Activated naive CD4-positive, alpha-beta T cell treated with anti-CD3 and anti-CD28 coated beads, Interleukin-2, amount 50 U/mL, for 24 hours (primary cell): ENCODE data around the gene HEBP2.

Experiments used
- H3K27ac Mint-ChIP-seq: one replicate; pipeline ENCODE4 v1.8.0; 2021; ENCODE audit warnings: mild to moderate bottlenecking, mixed read lengths
- H3K27me3 Mint-ChIP-seq: one replicate; pipeline ENCODE4 v1.8.0; 2021; ENCODE audit warnings: mixed read lengths
- H3K36me3 Mint-ChIP-seq: one replicate; pipeline ENCODE4 v1.8.0; 2021; ENCODE audit warnings: mixed read lengths
- H3K4me1 Mint-ChIP-seq: one replicate; pipeline ENCODE4 v1.8.0; 2021; ENCODE audit warnings: mixed read lengths
- H3K4me3 Mint-ChIP-seq: one replicate; pipeline ENCODE4 v1.8.0; 2021; ENCODE audit warnings: mild to moderate bottlenecking, mixed read lengths
- H3K9me3 Mint-ChIP-seq: one replicate; pipeline ENCODE4 v1.8.0; 2021; ENCODE audit warnings: mixed read lengths

Gene HEBP2

GRCh38 chr6:138454981-138455706 lies 51.1 kb downstream of the HEBP2 start:
- Mint-ChIP-seq H3K27me3 (no peaks in the 10 kb centered on the region), H3K27ac (peak overlapping the region; percentile 71), H3K4me3 (peak overlapping the region; percentile 61), H3K9me3 (no peaks in the 10 kb centered on the region), H3K4me1 (peaks cover 37% of the 10 kb centered on the region), H3K36me3 (no peaks in the 10 kb centered on the region)

- peak overlapping the region; percentile 71 for H3K27ac Mint-ChIP-seq
Measured at GRCh38 chr6:138455746-138456400, 51.9 kb downstream of the HEBP2 start.

GRCh38 chr6:138456401-138456790 lies 52.4 kb downstream of the HEBP2 start:
- H3K9me3 Mint-ChIP-seq = peaks cover 3% of the 10 kb centered on the region
- peak overlapping the region; percentile 61 for H3K4me3 Mint-ChIP-seq
- H3K36me3 Mint-ChIP-seq = no peaks in the 10 kb centered on the region
- no peaks in the 10 kb centered on the region for H3K27me3 Mint-ChIP-seq
- peak overlapping the region; percentile 71 for H3K27ac Mint-ChIP-seq
- H3K4me1 Mint-ChIP-seq = peaks cover 37% of the 10 kb centered on the region

More at GRCh38 chr6:138455746-138456400, 51.9 kb downstream of the HEBP2 start:
- Mint-ChIP-seq H3K36me3 (no peaks in the 10 kb centered on the region), H3K27me3 (no peaks in the 10 kb centered on the region), H3K4me3 (peak overlapping the region; percentile 61), H3K9me3 (no peaks in the 10 kb centered on the region), H3K4me1 (peaks cover 37% of the 10 kb centered on the region)

- peaks cover 11% of the 10 kb centered on the region for H3K9me3 Mint-ChIP-seq
- no peaks in the 10 kb centered on the region for H3K27me3 Mint-ChIP-seq
- no peak overlapping the region for H3K27ac Mint-ChIP-seq
- H3K4me1 Mint-ChIP-seq = peaks cover 10% of the 10 kb centered on the region
- H3K4me3 Mint-ChIP-seq = no peak overlapping the region
- H3K36me3 Mint-ChIP-seq = peaks cover 5% of the 10 kb centered on the region
Measured at GRCh38 chr6:138461647-138462046, 57.6 kb downstream of the HEBP2 start.

- no peaks in the 10 kb centered on the region for H3K27me3 Mint-ChIP-seq
- H3K4me3 Mint-ChIP-seq = no peak overlapping the region
- H3K9me3 Mint-ChIP-seq = peaks cover 11% of the 10 kb centered on the region
- H3K36me3 Mint-ChIP-seq = peaks cover 5% of the 10 kb centered on the region
- H3K4me1 Mint-ChIP-seq = no peaks in the 10 kb centered on the region
- H3K27ac Mint-ChIP-seq = no peak overlapping the region
Measured at GRCh38 chr6:138464085-138464484, 60.1 kb downstream of the HEBP2 start.

GRCh38 chr6:138465007-138465645 lies 61.1 kb downstream of the HEBP2 start:
- Mint-ChIP-seq H3K4me3 (no peak overlapping the region), H3K27ac (no peak overlapping the region), H3K27me3 (no peaks in the 10 kb centered on the region), H3K4me1 (no peaks in the 10 kb centered on the region), H3K9me3 (peaks cover 11% of the 10 kb centered on the region), H3K36me3 (peaks cover 5% of the 10 kb centered on the region)

- no peak overlapping the region for H3K4me3 Mint-ChIP-seq
- peaks cover 2% of the 10 kb centered on the region for H3K36me3 Mint-ChIP-seq
- H3K9me3 Mint-ChIP-seq = no peaks in the 10 kb centered on the region
- H3K27me3 Mint-ChIP-seq = no peaks in the 10 kb centered on the region
- H3K27ac Mint-ChIP-seq = no peak overlapping the region
- H3K4me1 Mint-ChIP-seq = no peaks in the 10 kb centered on the region
Measured at GRCh38 chr6:138467901-138468300, 63.9 kb downstream of the HEBP2 start.

GRCh38 chr6:138468320-138469015 lies 64.4 kb downstream of the HEBP2 start:
- H3K27ac Mint-ChIP-seq = no peak overlapping the region
- no peaks in the 10 kb centered on the region for H3K4me1 Mint-ChIP-seq
- no peaks in the 10 kb centered on the region for H3K27me3 Mint-ChIP-seq
- no peaks in the 10 kb centered on the region for H3K36me3 Mint-ChIP-seq
- no peak overlapping the region for H3K4me3 Mint-ChIP-seq
- H3K9me3 Mint-ChIP-seq = no peaks in the 10 kb centered on the region
